GM10266 (cell line): ENCODE data around the gene OR6N1.

ENCODE experiments used
- DNase-seq: peaks from one replicate; pipeline ENCODE4 v3.0.0; 2012; ENCODE audit errors: extremely low spot score
- CTCF ChIP-seq: IDR thresholded peaks from 2 replicates; pipeline ENCODE4 v1.5.1; 2012; ENCODE audit warnings: mild to moderate bottlenecking, low read depth; ENCODE audit not compliant: control insufficient read depth, insufficient read depth; ENCODE audit errors: missing control alignments

The OR6N1 gene

DNA sequence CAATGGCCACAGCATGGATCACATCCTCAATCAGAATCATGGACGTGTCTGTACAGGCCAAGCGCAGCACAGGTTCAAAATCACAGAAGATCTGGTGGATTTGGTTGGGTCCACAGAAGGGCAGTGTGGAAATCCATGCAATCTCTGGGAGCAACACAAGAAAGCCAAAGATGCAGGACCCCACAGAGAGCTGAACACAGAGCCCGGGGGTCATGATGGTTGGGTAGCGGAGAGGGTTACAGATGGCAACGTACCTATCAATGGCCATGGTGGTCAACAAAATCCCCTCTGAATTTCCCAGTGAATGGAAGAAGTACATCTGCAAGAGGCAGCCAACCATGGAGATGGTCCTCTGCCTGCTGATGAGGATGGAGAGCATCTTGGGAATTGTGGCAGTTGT lies 47.6 kb downstream of the OR6N1 start:
- no peak for DNase-seq
- no peak for TF ChIP-seq CTCF

- TF ChIP-seq CTCF: no peak
- no peak for DNase-seq
Observed at GRCh38 chr1:158720620-158721019, 51.4 kb downstream of the OR6N1 start, which contains the start of gene OR6K3. Gene OR6K3, minus strand, starts transcription at chr1:158720720. Its CDS starts 2,605 bp downstream, at chr1:158718115.

DNA sequence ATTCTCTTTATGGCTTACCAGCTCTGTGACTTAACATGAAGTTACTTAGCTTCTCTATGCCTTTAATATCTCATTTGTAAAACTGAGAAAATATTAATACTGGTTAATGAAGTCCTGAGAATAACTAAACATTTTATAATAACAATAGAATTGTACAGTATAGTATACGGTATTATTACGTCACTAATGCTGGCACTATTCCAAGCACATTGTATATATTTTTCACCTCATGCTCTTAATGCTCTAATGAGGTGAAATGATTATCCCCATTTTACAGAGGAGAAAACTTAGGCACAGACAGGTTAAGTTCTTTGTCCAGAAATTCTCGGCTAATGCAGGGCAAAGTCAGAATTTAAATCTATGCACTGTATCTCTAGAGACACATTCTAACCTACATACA lies 52.3 kb downstream of the OR6N1 start:
- no peak for TF ChIP-seq CTCF
- DNase-seq: no peak

DNA sequence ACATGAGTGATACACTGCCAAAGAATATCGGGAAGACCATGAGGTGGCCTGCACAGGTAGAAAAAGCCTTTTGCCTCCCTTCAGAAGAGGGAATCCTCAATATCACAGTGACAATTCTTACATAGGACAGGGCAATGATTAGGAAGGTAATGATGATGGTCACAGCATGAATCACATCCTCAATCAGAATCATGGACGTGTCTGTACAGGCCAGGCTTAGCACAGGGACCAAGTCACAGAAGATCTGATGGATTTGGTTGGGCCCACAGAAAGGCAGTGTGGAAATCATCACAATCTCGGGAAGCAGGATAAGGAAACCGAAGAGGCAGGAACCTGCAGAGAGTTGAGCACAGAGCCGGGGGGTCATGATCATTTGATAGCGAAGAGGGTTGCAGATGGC lies 54.7 kb downstream of the OR6N1 start:
- no peak for TF ChIP-seq CTCF

DNA sequence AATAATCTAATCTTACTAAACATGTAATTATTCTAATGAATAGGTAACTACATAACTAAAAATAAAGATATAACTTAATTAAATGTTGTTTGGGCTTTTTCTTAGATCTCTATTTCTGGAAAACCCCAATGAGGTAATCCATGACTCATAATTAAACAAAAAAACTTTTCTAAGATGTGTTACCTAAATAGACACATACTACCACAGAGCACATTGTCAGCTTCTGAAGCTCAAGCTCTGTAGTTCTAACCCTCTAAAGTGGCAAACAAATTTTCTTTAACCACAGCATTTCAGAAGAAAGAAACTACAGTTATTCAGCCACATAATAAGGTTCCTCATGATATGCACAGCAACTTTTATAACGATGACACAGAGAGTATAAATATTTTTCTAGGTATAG lies 55.7 kb downstream of the OR6N1 start:
- no peak for TF ChIP-seq CTCF
- DNase-seq: peak; percentile 24

More for the DNA sequence above, 54.7 kb downstream of the OR6N1 start:
- no peak for DNase-seq

DNA sequence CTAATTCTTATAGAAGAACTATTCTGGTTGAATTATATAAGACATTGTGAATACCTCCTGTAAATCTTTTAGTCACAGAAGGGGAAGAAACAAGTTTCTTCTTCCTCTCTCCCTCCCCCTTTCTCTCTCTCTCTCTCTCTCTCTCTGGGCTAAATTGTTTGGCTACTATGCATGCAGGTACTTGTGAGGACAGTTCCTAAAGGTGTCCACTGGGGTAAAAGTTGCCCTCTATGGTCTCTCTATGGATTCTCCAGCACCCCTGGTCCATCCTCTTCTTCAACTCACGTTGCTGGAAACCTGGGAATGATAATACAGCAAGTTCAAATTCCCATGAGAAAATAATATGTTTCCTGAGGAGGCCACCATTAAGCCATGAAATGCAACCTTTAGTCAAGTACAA lies 57.2 kb downstream of the OR6N1 start:
- TF ChIP-seq CTCF: no peak
- DNase-seq: no peak
